Measurements from ENCODE around the gene CIPC.

CIPC gene

DNA sequence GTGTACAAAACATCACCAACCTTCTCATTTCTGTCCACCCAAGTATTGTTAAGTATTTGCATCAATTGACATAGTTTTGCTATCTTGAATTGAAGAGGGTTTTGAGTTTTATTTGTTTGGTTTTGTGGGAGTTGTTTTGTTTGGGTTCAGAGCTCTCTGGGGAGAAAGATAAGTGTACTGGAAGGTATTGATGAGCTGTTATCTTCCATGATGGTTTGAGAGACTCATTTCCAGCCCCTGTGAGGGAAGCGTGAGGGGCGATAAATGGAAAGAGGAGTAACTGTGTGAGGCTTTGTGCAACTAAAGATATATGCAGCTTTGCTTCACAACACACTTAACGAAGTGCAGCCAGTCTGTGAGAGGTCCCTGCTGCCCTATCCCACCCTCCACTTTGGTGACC, 15.7 kb upstream of the CIPC start:
- DNase-seq (ENCODE audit: low spot score): no peak
- TF ChIP-seq, protein P1, sequence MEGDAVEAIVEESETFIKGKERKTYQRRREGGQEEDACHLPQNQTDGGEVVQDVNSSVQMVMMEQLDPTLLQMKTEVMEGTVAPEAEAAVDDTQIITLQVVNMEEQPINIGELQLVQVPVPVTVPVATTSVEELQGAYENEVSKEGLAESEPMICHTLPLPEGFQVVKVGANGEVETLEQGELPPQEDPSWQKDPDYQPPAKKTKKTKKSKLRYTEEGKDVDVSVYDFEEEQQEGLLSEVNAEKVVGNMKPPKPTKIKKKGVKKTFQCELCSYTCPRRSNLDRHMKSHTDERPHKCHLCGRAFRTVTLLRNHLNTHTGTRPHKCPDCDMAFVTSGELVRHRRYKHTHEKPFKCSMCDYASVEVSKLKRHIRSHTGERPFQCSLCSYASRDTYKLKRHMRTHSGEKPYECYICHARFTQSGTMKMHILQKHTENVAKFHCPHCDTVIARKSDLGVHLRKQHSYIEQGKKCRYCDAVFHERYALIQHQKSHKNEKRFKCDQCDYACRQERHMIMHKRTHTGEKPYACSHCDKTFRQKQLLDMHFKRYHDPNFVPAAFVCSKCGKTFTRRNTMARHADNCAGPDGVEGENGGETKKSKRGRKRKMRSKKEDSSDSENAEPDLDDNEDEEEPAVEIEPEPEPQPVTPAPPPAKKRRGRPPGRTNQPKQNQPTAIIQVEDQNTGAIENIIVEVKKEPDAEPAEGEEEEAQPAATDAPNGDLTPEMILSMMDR (IDR thresholded peaks at IDR 0.05; ENCODE audit: borderline replicate concordance, control extremely low read depth, extremely low read depth, insufficient read depth, missing control alignments): no peak
- in situ Hi-C loops (cut with MboI; ENCODE audit: low sequenced_read_pairs, unreplicated experiment): no loop called here

DNA sequence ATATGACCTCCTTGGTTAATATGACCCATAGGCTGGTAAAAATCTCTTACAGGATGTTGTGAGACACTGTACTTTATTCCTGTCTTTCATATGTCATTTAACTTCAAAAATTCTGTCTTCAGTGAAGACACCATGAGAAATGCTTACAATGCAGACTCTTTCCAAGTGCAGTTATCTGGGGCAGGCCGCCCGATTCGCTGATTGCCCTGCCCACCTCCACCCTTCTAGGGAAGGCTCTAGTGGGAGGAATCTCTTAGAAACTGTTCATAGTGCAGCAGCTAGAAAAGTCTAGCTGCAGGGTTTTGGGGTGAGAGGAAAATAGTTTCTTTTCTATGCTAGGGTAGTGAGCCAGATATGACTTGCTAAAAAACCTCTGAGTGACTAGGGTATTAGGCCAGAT, 15.0 kb upstream of the CIPC start:
- no peak for DNase-seq (ENCODE audit: low spot score)
- TF ChIP-seq, protein P1 (IDR thresholded peaks at IDR 0.05; ENCODE audit: borderline replicate concordance, control extremely low read depth, extremely low read depth, insufficient read depth, missing control alignments): no peak
- in situ Hi-C loops (cut with MboI; ENCODE audit: low sequenced_read_pairs, unreplicated experiment): no loop called here

DNA sequence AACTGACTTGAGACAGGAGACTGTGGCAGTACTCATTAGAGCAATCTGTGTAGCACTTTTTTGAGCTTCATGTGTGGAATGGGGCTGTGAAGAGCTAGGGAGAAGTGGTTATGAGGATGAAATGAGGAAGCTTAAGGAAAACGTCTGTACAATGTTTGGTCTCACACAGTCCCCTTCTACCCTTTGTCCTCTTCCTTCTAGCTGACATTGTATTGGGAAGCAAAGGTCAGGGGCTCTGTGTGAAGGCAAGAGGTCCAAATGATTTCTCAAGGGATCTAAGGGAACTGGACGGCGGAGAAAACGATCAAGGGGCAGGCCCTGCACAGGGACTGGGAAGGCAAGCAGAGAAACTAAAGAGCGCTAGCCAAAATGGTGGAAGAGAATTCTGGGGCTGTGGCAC, 13.1 kb upstream of the CIPC start:
- in situ Hi-C loops (cut with MboI; ENCODE audit: low sequenced_read_pairs, unreplicated experiment): no loop called here
- no peak for DNase-seq (ENCODE audit: low spot score)
- TF ChIP-seq, protein P1 (IDR thresholded peaks at IDR 0.05; ENCODE audit: borderline replicate concordance, control extremely low read depth, extremely low read depth, insufficient read depth, missing control alignments): no peak

DNA sequence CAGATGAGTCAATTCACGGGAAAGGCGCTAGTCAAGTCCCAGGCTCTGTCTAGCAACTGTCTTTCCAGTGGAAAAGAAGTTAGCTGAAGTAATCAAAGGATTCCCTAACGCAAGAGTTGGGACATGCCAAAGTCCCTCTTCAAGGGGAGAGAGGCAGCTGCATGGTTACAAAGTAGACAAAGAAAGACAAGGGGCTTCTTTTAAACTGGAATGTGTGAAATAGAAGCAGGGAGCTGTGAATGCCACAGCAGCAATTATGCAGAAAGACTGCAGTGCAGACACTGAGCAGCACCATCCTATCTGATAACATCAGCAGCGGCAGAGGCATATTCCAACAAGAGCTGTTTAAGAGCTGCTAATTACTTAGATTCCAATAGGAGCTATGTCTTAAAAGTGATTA, 12.5 kb upstream of the CIPC start:
- no peak for DNase-seq (ENCODE audit: low spot score)
- TF ChIP-seq, protein P1 (IDR thresholded peaks at IDR 0.05; ENCODE audit: borderline replicate concordance, control extremely low read depth, extremely low read depth, insufficient read depth, missing control alignments): no peak
- in situ Hi-C loops (cut with MboI; ENCODE audit: low sequenced_read_pairs, unreplicated experiment): no loop called here

DNA sequence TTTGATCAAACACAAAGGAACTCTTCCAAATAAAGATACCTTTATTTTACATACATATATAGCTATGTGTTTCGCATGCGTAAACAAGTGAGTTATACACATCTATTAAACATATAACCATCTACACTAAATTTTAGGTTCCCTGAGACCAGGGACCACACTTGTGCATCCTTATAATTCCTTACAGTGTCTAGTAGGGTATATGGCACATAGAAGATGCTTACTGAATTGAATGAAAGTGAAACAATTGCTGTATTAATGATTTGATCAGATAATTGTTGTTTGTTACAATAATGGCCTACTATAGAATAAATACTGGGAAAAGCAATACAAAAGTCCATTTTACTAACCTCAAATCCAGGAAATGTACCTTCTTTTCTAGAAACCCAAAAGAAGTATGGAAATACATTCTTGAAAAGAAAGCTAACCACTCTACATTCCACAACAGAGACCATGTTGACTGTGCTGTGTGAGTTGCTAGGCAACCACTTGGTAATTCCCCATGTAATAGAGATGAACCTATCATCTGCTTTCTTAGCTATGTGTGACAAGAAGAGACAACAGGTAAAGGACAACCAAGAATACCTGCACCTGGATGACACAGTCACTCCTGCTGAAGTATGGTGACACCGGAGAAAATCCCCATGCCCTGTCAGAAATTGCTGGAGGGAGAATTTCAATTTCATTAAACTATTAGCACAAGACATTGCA, 11.9 kb upstream of the CIPC start:
- DNase-seq (ENCODE audit: low spot score): peak; percentile 54
- in situ Hi-C loops (cut with MboI; ENCODE audit: low sequenced_read_pairs, unreplicated experiment): no loop called here
- TF ChIP-seq, protein P1 (IDR thresholded peaks at IDR 0.05; ENCODE audit: borderline replicate concordance, control extremely low read depth, extremely low read depth, insufficient read depth, missing control alignments): no peak

DNA sequence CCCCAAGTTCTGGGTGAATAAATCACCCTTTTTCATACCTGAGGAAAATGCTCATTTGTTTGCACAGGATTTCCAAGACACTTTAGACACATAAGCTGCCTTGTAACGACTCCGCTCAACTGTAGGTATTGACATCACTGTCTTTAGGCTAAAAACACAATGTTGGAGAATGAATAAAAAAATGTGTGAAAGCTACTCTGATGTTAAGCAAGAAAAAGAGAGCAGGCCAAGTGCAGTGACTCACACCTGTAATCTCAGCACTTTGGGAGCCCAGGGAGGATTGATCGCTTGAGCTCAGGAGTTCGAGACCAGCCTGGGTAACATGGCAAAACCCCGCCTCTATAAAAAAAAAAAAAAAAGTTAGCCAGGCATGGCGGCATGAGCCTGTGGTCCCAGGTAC, 11.1 kb upstream of the CIPC start:
- no peak for DNase-seq (ENCODE audit: low spot score)
- in situ Hi-C loops (cut with MboI; ENCODE audit: low sequenced_read_pairs, unreplicated experiment): no loop called here
- TF ChIP-seq, protein P1 (IDR thresholded peaks at IDR 0.05; ENCODE audit: borderline replicate concordance, control extremely low read depth, extremely low read depth, insufficient read depth, missing control alignments): no peak

Measured in GM13976 (cell line).